Mesenchymal stem cell (in vitro differentiated cells and primary cell): ENCODE data around the gene BTRC.

Experiments
- DNase-seq: peaks from one replicate; pipeline ENCODE4 v3.0.0-alpha.2; 2013
- H2AFZ ChIP-seq: one replicate; pipeline ENCODE4 v1.6.1; 2013; ENCODE audit warnings: low read depth, mild to moderate bottlenecking, control low read depth, inconsistent platforms, low read length, moderate library complexity
- H2AK5ac ChIP-seq: 2 replicates; pipeline ENCODE4 v1.6.1; 2013; ENCODE audit warnings: low read length, moderate library complexity, mild to moderate bottlenecking, inconsistent platforms; ENCODE audit not compliant: severe bottlenecking
- H2BK120ac ChIP-seq: one replicate; pipeline ENCODE4 v1.6.1; 2013; ENCODE audit warnings: low read depth, mild to moderate bottlenecking, inconsistent platforms, low read length, moderate library complexity
- H2BK12ac ChIP-seq, 2 experiments: one replicate each; pipeline ENCODE4 v1.6.1; 2013; ENCODE audit warnings: inconsistent platforms in 2 of 2, low read length in 2 of 2, mild to moderate bottlenecking in 2 of 2, moderate library complexity in 2 of 2, control low read depth in 1 of 2
- H2BK15ac ChIP-seq: one replicate; pipeline ENCODE4 v1.6.1; 2013; ENCODE audit warnings: mild to moderate bottlenecking, low read depth, inconsistent platforms; ENCODE audit not compliant: poor library complexity, severe bottlenecking
- H2BK5ac ChIP-seq: 2 replicates; pipeline ENCODE4 v1.6.1; 2013; ENCODE audit warnings: low read depth, mild to moderate bottlenecking, low read length, control low read depth, inconsistent platforms; ENCODE audit not compliant: poor library complexity, severe bottlenecking
- H3K14ac ChIP-seq, 2 experiments: one replicate each; pipeline ENCODE4 v1.6.1; 2013; ENCODE audit warnings: inconsistent platforms in 2 of 2, low read length in 2 of 2, control low read depth in 1 of 2, mild to moderate bottlenecking in 1 of 2, moderate library complexity in 1 of 2
- H3K18ac ChIP-seq, 2 experiments: one replicate each; pipeline ENCODE4 v1.6.1; 2013; ENCODE audit warnings: inconsistent platforms in 2 of 2, low read length in 2 of 2, control low read depth in 1 of 2, low read depth in 1 of 2, mild to moderate bottlenecking in 1 of 2
- H3K23ac ChIP-seq, 2 experiments: one replicate each; pipeline ENCODE4 v1.6.1; 2013; ENCODE audit warnings: inconsistent platforms in 2 of 2, low read length in 2 of 2, mild to moderate bottlenecking in 2 of 2, moderate library complexity in 2 of 2, control low read depth in 1 of 2
- H3K27ac ChIP-seq: 2 replicates; pipeline ENCODE4 v1.5.1; 2013; ENCODE audit warnings: mild to moderate bottlenecking, moderate library complexity, low read length, control low read depth, inconsistent platforms; ENCODE audit not compliant: poor library complexity, severe bottlenecking
- H3K27me3 ChIP-seq, 2 experiments: 2 replicates each; pipeline versions ENCODE4 v1.6.1 to v1.7.0; 2013; ENCODE audit warnings: low read length in 2 of 2, mild to moderate bottlenecking in 2 of 2, moderate library complexity in 2 of 2, control low read depth in 1 of 2, inconsistent platforms in 1 of 2; ENCODE audit not compliant: control insufficient read depth in 1 of 2, insufficient read depth in 1 of 2
- H3K36me3 ChIP-seq, 2 experiments: 2 replicates each; pipeline versions ENCODE4 v1.6.1 to v1.7.0; 2013; ENCODE audit warnings: low read length in 2 of 2, control low read depth in 1 of 2, inconsistent platforms in 1 of 2, low read depth in 1 of 2, mild to moderate bottlenecking in 1 of 2; ENCODE audit not compliant: insufficient read depth in 2 of 2, control insufficient read depth in 1 of 2
- H3K4ac ChIP-seq, 2 experiments: one replicate each; pipeline ENCODE4 v1.6.1; 2013; ENCODE audit warnings: inconsistent platforms in 2 of 2, low read length in 2 of 2, mild to moderate bottlenecking in 2 of 2, moderate library complexity in 2 of 2, control low read depth in 1 of 2, low read depth in 1 of 2
- H3K4me1 ChIP-seq: 2 replicates; pipeline ENCODE4 v1.6.1; 2013; ENCODE audit warnings: low read depth, low read length, control low read depth; ENCODE audit not compliant: control insufficient read depth, insufficient read depth
- H3K4me2 ChIP-seq: 2 replicates; pipeline ENCODE4 v1.6.1; 2013; ENCODE audit warnings: low read length, mild to moderate bottlenecking, inconsistent platforms; ENCODE audit not compliant: poor library complexity, severe bottlenecking
- H3K4me3 ChIP-seq, 2 experiments: 2 replicates each; pipeline versions ENCODE4 v1.5.1 to v1.7.0; 2013; ENCODE audit warnings: low read length in 2 of 2, mild to moderate bottlenecking in 2 of 2, control low read depth in 1 of 2, low read depth in 1 of 2; ENCODE audit not compliant: insufficient read depth in 1 of 2
- H3K79me1 ChIP-seq: replicated peaks from 2 replicates; pipeline ENCODE4 v1.6.1; 2013; ENCODE audit warnings: mild to moderate bottlenecking, control low read depth, low read length, inconsistent platforms; ENCODE audit not compliant: poor library complexity, severe bottlenecking
- H3K9ac ChIP-seq: 2 replicates; pipeline ENCODE4 v1.7.0; 2013; ENCODE audit warnings: mild to moderate bottlenecking, low read length, moderate library complexity
- H3K9me3 ChIP-seq: 2 replicates; pipeline ENCODE4 v1.7.0; 2013; ENCODE audit warnings: mild to moderate bottlenecking, low read length; ENCODE audit not compliant: control insufficient read depth
- H4K8ac ChIP-seq: one replicate; pipeline ENCODE4 v1.6.1; 2013; ENCODE audit warnings: inconsistent platforms, mild to moderate bottlenecking, low read length, moderate library complexity
- H4K91ac ChIP-seq: one replicate; pipeline ENCODE4 v1.6.1; 2013; ENCODE audit warnings: mild to moderate bottlenecking, low read length, inconsistent platforms
- WGBS: methylation state at CpG from one replicate; pipeline ENCODE4 v1.1.7; 2013; ENCODE audit warnings: mixed read lengths; 5-methylcytosine and 5-hydroxymethylcytosine counted together

Gene BTRC

DNA sequence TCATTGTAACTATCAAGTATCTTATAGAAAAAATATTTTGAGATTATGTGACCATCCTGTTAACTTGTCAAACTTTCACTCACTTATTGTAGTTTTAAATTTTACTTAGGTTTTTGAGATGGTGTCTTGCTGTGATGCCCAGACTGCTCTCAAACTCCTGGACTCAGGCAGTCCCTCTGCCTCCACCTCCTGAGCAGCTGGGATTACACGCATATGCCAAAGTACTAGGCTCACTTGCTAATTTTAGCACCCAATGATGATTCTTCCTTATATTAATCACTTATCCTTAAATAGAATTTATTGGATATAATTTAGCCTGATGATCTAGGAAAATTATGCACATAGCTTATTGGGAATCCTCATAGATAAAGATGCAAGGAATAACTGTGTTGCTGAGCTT is 104.9 kb downstream of the BTRC start:
- Histone ChIP-seq H3K9me3 (no peaks in the 10 kb centered on the region), H3K23ac (no peak overlapping the region), H2AFZ (no peak overlapping the region), H2BK120ac (no peak overlapping the region), H3K4me2 (no peak overlapping the region), H4K8ac (no peak overlapping the region), H3K36me3 (peaks cover 0 to 3% of the 10 kb centered on the region in 2 experiments), H3K27ac (no peak overlapping the region), H4K91ac (no peak overlapping the region), H2BK15ac (no peak overlapping the region), H3K4me1 (no peaks in the 10 kb centered on the region), H3K4ac (no peak overlapping the region), H2BK5ac (no peak overlapping the region), H2AK5ac (no peak overlapping the region), H3K27me3 (no peaks in the 10 kb centered on the region), H3K18ac (no peak overlapping the region), H3K14ac (no peak overlapping the region), H3K9ac (no peak overlapping the region), H3K4me3 (no peak overlapping the region), H3K79me1 (peaks cover 4% of the 10 kb centered on the region), H2BK12ac (no peak overlapping the region)
- no peak for DNase-seq
- no CpG with 5 or more reads among the region's 1 CpG for WGBS

DNA sequence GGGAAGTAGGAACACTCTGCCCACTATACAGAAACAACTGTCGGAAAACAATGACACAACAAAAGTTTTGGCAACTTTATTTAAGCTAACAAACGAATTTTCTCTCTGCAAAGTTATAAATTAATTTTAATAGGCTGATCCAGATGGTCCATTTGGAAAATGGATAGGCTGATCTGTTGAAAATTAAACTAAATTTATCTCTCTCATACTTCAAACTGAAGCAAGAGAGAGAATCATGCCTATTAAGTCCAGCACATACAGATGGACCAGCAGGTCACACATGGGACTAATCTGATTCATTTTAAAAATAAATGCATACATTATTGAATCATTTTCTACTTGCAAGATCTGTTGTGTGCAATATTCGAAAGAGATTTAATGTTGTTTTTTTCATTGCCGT is 110.1 kb downstream of the BTRC start:
- no peak overlapping the region for H3K14ac ChIP-seq
- H4K91ac ChIP-seq: no peak overlapping the region
- H3K4ac ChIP-seq: no peak overlapping the region
- peaks cover 0 to 3% of the 10 kb centered on the region in 2 experiments for H3K36me3 ChIP-seq
- H2AFZ ChIP-seq: no peak overlapping the region
- H3K9ac ChIP-seq: no peak overlapping the region
- H2BK15ac ChIP-seq: no peak overlapping the region
- no peak overlapping the region for H3K18ac ChIP-seq
- H3K4me1 ChIP-seq: no peaks in the 10 kb centered on the region
- no peak overlapping the region for H4K8ac ChIP-seq
- peaks cover 5% of the 10 kb centered on the region for H3K79me1 ChIP-seq
- H2BK5ac ChIP-seq: no peak overlapping the region
- no peak overlapping the region for H3K4me2 ChIP-seq
- H3K4me3 ChIP-seq: no peak overlapping the region
- no peaks in the 10 kb centered on the region for H3K27me3 ChIP-seq
- H2BK12ac ChIP-seq: no peak overlapping the region
- no CpG with 5 or more reads among the region's 4 CpGs for WGBS
- no peaks in the 10 kb centered on the region for H3K9me3 ChIP-seq
- H3K27ac ChIP-seq: no peak overlapping the region
- H2AK5ac ChIP-seq: no peak overlapping the region
- H3K23ac ChIP-seq: no peak overlapping the region
- H2BK120ac ChIP-seq: no peak overlapping the region
- no peak for DNase-seq

DNA sequence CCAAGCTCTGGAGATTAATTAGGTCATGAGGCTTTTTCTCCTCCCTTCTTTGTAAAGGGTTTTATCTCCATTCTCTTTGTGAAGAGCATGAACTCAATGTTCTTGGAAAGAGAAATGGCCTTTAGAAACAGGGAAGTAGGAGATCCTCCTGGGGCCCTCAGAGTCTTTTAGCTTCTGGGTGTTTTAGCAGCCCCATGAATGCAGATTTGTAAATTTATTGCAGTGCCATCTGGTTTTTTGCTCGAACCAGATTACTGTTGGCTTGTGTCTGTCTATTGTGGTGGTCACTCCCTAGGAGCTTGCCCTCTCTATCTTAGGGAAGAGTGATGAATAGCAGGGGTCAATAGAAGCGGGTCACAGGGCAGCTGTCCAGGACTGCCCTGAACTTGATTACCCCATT is 110.6 kb downstream of the BTRC start:
- Histone ChIP-seq H2BK120ac (no peak overlapping the region), H3K79me1 (peaks cover 5% of the 10 kb centered on the region), H3K23ac (no peak overlapping the region), H3K4me1 (no peaks in the 10 kb centered on the region), H3K27ac (no peak overlapping the region), H2AFZ (no peak overlapping the region), H3K14ac (no peak overlapping the region), H3K27me3 (no peaks in the 10 kb centered on the region), H3K4me3 (no peak overlapping the region), H2BK12ac (no peak overlapping the region), H3K4me2 (no peak overlapping the region), H4K8ac (no peak overlapping the region), H3K4ac (no peak overlapping the region), H2BK15ac (no peak overlapping the region), H3K9ac (no peak overlapping the region), H4K91ac (no peak overlapping the region), H2BK5ac (no peak overlapping the region), H3K36me3 (peaks cover 0 to 3% of the 10 kb centered on the region in 2 experiments), H3K9me3 (no peaks in the 10 kb centered on the region), H2AK5ac (no peak overlapping the region), H3K18ac (no peak overlapping the region)
- WGBS: 6% methylated on average over 1 of the region's 2 CpGs
- DNase-seq: no peak

DNA sequence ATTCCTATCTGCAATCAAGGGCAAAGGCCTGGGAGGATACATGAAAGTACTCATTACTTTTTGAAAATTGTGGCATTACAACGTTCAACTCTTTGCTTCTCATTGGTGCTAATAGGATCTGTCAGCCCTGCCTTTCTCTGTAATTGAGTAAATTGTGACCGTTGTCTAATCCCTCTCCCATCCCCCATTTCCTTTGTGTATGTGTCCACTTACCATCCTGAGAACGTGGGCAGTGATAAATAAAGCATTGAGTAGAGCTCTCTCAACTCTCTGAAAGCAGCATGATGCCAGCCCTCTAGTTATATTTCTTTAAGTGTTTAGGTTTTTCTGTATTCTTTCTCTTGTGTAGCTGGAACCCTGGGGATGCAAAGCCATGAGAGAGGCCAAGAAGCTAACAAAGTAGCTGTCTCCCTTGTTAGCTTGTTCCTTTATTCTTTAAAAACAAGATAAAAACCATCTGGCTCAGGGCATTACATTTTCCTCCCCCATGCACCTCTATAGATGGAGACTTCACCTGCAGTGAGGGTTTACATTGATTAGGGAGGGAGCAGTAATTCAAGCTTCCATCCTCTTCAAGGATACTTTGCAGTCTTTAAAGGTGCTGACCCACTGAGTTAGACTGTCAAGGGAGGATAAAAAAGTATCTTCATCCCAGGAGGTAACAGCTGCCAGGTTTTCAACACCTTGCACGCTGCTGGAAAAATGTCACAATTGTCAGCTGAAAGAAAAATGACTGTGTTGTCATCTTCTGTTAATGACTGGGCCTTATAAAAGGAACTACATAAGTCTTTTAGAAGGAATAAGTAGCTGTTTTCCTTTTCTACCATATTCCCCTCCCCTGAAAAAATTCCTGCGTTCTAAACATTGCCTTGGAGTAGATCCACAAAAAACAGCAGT is 112.3 kb downstream of the BTRC start:
- Histone ChIP-seq H3K36me3 (peaks cover 0 to 3% of the 10 kb centered on the region in 2 experiments), H3K4me3 (no peak overlapping the region), H2AK5ac (no peak overlapping the region), H3K9me3 (no peaks in the 10 kb centered on the region), H4K8ac (no peak overlapping the region), H2BK5ac (no peak overlapping the region), H3K18ac (no peak overlapping the region), H3K79me1 (peaks cover 5% of the 10 kb centered on the region), H3K23ac (no peak overlapping the region), H2AFZ (no peak overlapping the region), H3K27me3 (no peaks in the 10 kb centered on the region), H4K91ac (no peak overlapping the region), H3K4ac (no peak overlapping the region), H2BK12ac (no peak overlapping the region), H3K9ac (peak overlapping the region; percentile 46), H2BK15ac (no peak overlapping the region), H2BK120ac (no peak overlapping the region), H3K4me2 (no peak overlapping the region), H3K4me1 (no peaks in the 10 kb centered on the region), H3K27ac (no peak overlapping the region), H3K14ac (no peak overlapping the region)
- 69% methylated on average over 3 of the region's 5 CpGs for WGBS
- DNase-seq: no peak
